GM12801 (cell line): ENCODE results near the gene NCKAP5.

ENCODE experiments used
- TF ChIP-seq, protein P1 (sequence below): IDR thresholded peaks from one replicate; pipeline ENCODE4 v1.5.1; 2011; ENCODE audit warnings: control low read depth; ENCODE audit not compliant: insufficient read length; ENCODE audit errors: extremely low read depth

NCKAP5 gene

GRCh38 chr2:132904142-132904842 is 664.0 kb downstream of the NCKAP5 start:
- TF ChIP-seq, protein P1, sequence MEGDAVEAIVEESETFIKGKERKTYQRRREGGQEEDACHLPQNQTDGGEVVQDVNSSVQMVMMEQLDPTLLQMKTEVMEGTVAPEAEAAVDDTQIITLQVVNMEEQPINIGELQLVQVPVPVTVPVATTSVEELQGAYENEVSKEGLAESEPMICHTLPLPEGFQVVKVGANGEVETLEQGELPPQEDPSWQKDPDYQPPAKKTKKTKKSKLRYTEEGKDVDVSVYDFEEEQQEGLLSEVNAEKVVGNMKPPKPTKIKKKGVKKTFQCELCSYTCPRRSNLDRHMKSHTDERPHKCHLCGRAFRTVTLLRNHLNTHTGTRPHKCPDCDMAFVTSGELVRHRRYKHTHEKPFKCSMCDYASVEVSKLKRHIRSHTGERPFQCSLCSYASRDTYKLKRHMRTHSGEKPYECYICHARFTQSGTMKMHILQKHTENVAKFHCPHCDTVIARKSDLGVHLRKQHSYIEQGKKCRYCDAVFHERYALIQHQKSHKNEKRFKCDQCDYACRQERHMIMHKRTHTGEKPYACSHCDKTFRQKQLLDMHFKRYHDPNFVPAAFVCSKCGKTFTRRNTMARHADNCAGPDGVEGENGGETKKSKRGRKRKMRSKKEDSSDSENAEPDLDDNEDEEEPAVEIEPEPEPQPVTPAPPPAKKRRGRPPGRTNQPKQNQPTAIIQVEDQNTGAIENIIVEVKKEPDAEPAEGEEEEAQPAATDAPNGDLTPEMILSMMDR: no peak

DNA sequence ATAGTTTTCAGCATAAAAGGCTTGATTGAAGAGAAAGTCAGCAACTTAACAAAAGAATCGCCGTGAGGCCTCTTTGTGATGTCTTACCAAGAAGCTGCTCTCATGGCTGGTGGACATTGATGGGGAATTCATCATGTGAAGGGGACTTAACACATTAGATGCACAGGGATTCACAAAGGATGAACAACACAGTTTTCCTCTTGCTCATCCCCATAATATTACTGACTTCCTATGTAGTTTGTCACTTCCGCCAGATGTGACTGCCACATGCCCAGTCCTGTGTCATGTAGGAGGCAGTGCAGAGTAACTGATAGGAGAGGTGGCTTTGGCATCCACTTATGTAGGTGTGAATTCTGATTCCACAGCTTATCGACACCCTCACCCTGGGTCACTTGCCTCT is 665.6 kb downstream of the NCKAP5 start:
- TF ChIP-seq, protein P1: no peak

DNA sequence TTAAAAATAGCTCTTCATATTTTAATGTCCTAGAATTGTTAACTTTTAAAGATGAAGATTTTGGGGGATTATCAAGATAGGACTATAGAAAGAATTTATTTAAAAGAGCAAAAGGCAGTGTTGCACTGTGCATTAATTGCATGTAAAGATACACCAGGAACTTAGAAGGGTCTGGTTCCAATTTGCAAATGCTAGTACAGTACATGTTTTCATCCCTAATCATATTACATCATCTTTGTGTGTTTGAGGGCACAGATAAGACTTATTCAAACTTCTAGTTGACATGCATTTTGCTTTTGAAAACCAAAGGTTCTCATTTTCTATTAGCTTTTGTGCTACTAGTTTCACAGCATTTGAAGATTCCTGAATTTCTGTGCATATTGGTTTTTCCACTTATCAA is 666.6 kb downstream of the NCKAP5 start:
- TF ChIP-seq, protein P1: no peak

- TF ChIP-seq, protein P1: no peak
Measured at GRCh38 chr2:132897111-132897510, 671.2 kb downstream of the NCKAP5 start.

DNA sequence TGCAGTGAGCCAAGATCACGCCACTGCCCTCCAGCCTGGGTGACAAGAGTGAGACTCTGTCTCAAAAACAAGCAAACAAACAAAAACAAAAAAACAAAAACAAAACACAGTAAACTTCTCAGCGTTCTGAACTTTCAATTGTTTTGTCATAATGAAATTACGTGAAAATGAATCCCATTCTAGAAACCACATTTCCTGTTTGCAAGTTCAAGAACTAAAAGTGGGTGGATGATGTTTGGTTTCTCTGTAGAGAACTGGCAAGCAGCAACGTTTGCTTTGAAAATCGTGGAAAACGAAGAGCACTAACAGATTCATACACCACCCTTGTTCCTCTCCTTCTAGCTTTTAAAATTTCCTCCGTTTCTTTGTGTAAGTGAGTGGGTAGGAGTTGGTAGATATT is 672.2 kb downstream of the NCKAP5 start:
- TF ChIP-seq, protein P1: no peak

GRCh38 chr2:132891498-132891897 is 676.8 kb downstream of the NCKAP5 start:
- TF ChIP-seq, protein P1: no peak

GRCh38 chr2:132886574-132886973 is 681.7 kb downstream of the NCKAP5 start:
- TF ChIP-seq, protein P1: no peak
